Upper lobe of left lung (tissue), 6 donors: ENCODE results near the gene LACTBL1. TPM values are rescaled to one million over a fixed set of nuclear protein-coding genes. Genes with fewer than 3 reads are reported as not detected.

Source experiments
- ATAC-seq, 2 donors: fragments of 200-7000 bp; cut with Tn5 transposase; one replicate each; pipeline ENCODE4 v1.9.1; 2022; ENCODE audit warnings: mild to moderate bottlenecking in 2 of 2, moderate library complexity in 2 of 2; ENCODE audit not compliant: low FRiP score in 2 of 2
- DNase-seq, 2 donors: peaks; one replicate each; pipeline ENCODE4 v3.0.0-alpha.2; 2019 to 2020
- H3K27ac ChIP-seq, 4 donors: fragments of 200-600 bp; sonication (generic); one replicate each; pipeline ENCODE4 v1.5.1; 2016 to 2019
- H3K27me3 ChIP-seq, 4 donors: fragments of 200-600 bp; sonication (generic); one replicate each; pipeline ENCODE4 v1.5.1; 2017 to 2019
- H3K36me3 ChIP-seq, 4 donors: fragments of 200-600 bp; sonication (generic); one replicate each; pipeline ENCODE4 v1.5.1; 2016 to 2019
- H3K4me1 ChIP-seq, 4 donors: fragments of 200-600 bp; sonication (generic); one replicate each; pipeline ENCODE4 v1.5.1; 2018 to 2019
- H3K4me3 ChIP-seq, 4 donors: fragments of 200-600 bp; sonication (generic); one replicate each; pipeline ENCODE4 v1.5.1; 2017 to 2019; ENCODE audit warnings: mild to moderate bottlenecking in 2 of 4, moderate library complexity in 1 of 4
- H3K9me3 ChIP-seq, 4 donors: fragments of 200-600 bp; sonication (generic); one replicate each; pipeline ENCODE4 v1.5.1; 2018 to 2019
- EP300 ChIP-seq, 4 donors: sonication (generic); formaldehyde crosslinking; IDR thresholded peaks; one replicate each; pipeline ENCODE4 v1.5.1; 2017; ENCODE audit warnings: antibody characterized with exemption in 4 of 4, control low read depth in 2 of 4
- POLR2A ChIP-seq, 4 donors: fragments of 450-650 bp; IDR thresholded peaks; one replicate each; pipeline ENCODE4 v1.5.1; 2016 to 2017; ENCODE audit warnings: antibody characterized with exemption in 4 of 4, mild to moderate bottlenecking in 2 of 4
- POLR2AphosphoS5 ChIP-seq, 2 donors: sonication (generic); formaldehyde crosslinking; IDR thresholded peaks; one replicate each; pipeline ENCODE4 v1.5.1; 2017; ENCODE audit warnings: antibody characterized with exemption in 2 of 2
- WGBS, 2 donors: methylation state at CpG; one replicate each; pipeline ENCODE4 v1.1.5; 2017 to 2018; 5-methylcytosine and 5-hydroxymethylcytosine counted together
- total RNA-seq, 6 donors: library from RNA; depleted of rRNA in 4 of 6; stranded (reverse); fragments of >200 nt in 4 of 6; gene quantifications; one replicate each; pipeline versions ENCODE4 v1.1.0 to v1.2.1, GENCODE V29; 2016 to 2021
- TF ChIP-seq, protein P1 (sequence below), 6 experiments: fragments of 450-650 bp in 4 of 6; fragments of 200-600 bp in 2 of 6; sonication (generic) in 2 of 6; IDR thresholded peaks; one replicate each; pipeline ENCODE4 v1.5.1; 2016 to 2019; ENCODE audit warnings: antibody characterized with exemption in 6 of 6
- donor health status: DM: no; HTN: no; CAD: no; lungs with moderate emphysema.
- donor health status: DM: no; HTN: yes; CAD: no; lungs with severe emphysema.

The LACTBL1 gene, protein sequence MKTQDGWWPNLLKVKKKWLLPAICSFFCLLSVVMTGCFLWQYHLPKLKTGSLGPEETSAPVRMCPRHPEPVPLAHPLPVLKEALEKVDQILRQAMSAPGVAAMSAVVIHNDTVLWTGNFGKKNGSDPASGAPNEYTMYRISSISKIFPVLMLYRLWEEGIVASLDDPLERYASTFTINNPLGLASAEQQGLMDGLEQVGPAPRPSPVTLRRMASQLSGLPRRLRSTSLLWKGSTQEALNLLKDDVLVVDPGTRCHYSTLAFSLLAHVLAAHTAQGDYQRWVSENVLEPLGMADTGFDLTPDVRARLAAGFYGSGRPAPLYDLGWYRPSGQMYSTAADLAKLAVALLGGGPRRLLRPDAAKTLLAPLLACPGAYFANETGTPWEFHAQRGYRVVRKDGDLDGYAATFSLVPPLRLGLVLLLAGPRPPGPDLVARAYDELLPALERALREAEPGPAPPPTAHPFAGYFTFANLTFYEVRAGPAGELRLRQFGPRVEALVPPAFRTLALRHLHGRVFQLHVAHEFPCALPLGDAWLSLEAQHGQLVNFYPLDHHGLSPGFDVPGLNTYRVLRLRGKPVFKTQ
- total RNA-seq: not detected

GRCh38 chr1:22972760-22973159 is at the start of gene LACTBL1:
LACTBL1 (minus strand) TSS chr1:22972866; CDS start chr1:22972316, 550 bp downstream.
- no peaks in the 10 kb centered on the region for H3K27me3 ChIP-seq
- ATAC-seq (no peak), DNase-seq (no peak)
- no peaks in the 10 kb centered on the region for H3K36me3 ChIP-seq
- 77 to 87% methylated on average over 3 to 5 of the region's 5 CpGs for WGBS, 2 donors
- TF ChIP-seq, protein P1, sequence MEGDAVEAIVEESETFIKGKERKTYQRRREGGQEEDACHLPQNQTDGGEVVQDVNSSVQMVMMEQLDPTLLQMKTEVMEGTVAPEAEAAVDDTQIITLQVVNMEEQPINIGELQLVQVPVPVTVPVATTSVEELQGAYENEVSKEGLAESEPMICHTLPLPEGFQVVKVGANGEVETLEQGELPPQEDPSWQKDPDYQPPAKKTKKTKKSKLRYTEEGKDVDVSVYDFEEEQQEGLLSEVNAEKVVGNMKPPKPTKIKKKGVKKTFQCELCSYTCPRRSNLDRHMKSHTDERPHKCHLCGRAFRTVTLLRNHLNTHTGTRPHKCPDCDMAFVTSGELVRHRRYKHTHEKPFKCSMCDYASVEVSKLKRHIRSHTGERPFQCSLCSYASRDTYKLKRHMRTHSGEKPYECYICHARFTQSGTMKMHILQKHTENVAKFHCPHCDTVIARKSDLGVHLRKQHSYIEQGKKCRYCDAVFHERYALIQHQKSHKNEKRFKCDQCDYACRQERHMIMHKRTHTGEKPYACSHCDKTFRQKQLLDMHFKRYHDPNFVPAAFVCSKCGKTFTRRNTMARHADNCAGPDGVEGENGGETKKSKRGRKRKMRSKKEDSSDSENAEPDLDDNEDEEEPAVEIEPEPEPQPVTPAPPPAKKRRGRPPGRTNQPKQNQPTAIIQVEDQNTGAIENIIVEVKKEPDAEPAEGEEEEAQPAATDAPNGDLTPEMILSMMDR (IDR thresholded peaks at IDR 0.05): no peak
- TF ChIP-seq POLR2A (IDR thresholded peaks at IDR 0.05) (no peak), POLR2AphosphoS5 (IDR thresholded peaks at IDR 0.05) (no peak), EP300 (IDR thresholded peaks at IDR 0.05) (no peak)
- H3K27ac ChIP-seq: no peak within 1 kb of the TSS
- H3K4me3 ChIP-seq: no peak within 1 kb of the TSS
- peaks cover 0 to 5% (median 0%) of the 10 kb centered on the region in 4 donors for H3K4me1 ChIP-seq
- no peaks in the 10 kb centered on the region for H3K9me3 ChIP-seq

GRCh38 chr1:23021834-23022233 is 49.2 kb upstream of the LACTBL1 start:
- no peak for ATAC-seq
- TF ChIP-seq EP300 (IDR thresholded peaks at IDR 0.05): no peak
- TF ChIP-seq, protein P1 (IDR thresholded peaks at IDR 0.05): no peak
- no peak for TF ChIP-seq POLR2A (IDR thresholded peaks at IDR 0.05)
- TF ChIP-seq POLR2AphosphoS5 (IDR thresholded peaks at IDR 0.05): no peak
- Histone ChIP-seq H3K4me3 (no peak overlapping the region), H3K9me3 (no peaks in the 10 kb centered on the region), H3K36me3 (no peaks in the 10 kb centered on the region), H3K27ac (no peak overlapping the region), H3K4me1 (peaks cover 14 to 24% (median 19%) of the 10 kb centered on the region in 4 donors), H3K27me3 (no peaks in the 10 kb centered on the region)
- WGBS, 2 donors: 88 to 98% methylated on average over 2 of the region's 2 CpGs
- DNase-seq: no peak

DNA sequence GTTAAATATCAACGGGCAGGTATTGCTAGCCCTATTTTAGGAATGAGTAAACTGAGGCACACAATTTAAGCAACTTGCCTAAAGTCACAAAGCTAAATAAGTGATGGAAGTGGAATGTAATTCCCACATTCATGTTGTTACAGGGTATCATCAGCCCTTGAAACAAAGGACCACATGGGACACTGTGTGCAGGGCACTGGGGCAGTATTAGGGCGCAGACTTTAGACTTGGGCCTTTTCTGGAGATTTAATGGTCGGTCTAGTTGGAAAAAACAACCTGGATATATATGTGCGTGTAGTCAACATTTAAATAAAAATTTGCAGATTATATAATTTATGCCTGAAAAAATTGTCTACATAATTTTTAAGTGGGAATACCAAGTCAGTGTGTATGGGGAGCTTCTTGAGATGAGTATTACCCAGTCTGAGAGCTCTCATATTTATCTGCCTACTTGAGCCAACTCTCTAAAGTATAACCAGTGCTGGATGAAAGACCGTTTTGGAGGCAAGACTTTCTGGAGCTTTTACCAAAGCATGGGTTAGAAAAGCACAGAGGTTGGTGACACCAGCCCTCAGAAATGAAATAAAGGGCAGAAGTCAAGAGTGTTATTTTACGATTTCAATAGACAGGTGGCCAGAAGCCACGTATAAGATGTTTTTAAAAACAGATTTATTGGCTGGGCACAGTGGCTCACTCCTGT is 48.2 kb upstream of the LACTBL1 start:
- Histone ChIP-seq H3K4me1 (peaks cover 14 to 24% (median 19%) of the 10 kb centered on the region in 4 donors), H3K27me3 (no peaks in the 10 kb centered on the region), H3K9me3 (no peaks in the 10 kb centered on the region), H3K36me3 (no peaks in the 10 kb centered on the region), H3K27ac (no peak overlapping the region), H3K4me3 (peak overlapping the region in 3 of 4 donors; percentile 80 to 98 (median 87))
- 36 to 37% methylated on average over 7 of the region's 7 CpGs for WGBS, 2 donors
- DNase-seq (no peak), ATAC-seq (no peak)
- no peak for TF ChIP-seq EP300 (IDR thresholded peaks at IDR 0.05)
- no peak for TF ChIP-seq POLR2A (IDR thresholded peaks at IDR 0.05)
- TF ChIP-seq, protein P1 (IDR thresholded peaks at IDR 0.05): no peak
- TF ChIP-seq POLR2AphosphoS5 (IDR thresholded peaks at IDR 0.05): no peak

- 0 to 2% methylated on average over 22 to 40 of the region's 42 CpGs for WGBS, 2 donors
- peak in 1 of 2 donors; percentile 31 for DNase-seq
- peak in 1 of 2 donors; percentile 47 for ATAC-seq
These were observed 47.4 kb upstream of the LACTBL1 start for GRCh38 chr1:23019863-23020625.

More at GRCh38 chr1:23019863-23020625, 47.4 kb upstream of the LACTBL1 start:
- H3K9me3 ChIP-seq: no peaks in the 10 kb centered on the region
- no peaks in the 10 kb centered on the region for H3K36me3 ChIP-seq
- no peaks in the 10 kb centered on the region for H3K27me3 ChIP-seq
- H3K4me3 ChIP-seq: peak overlapping the region; percentile 80 to 98 (median 85)
- TF ChIP-seq POLR2AphosphoS5 (IDR thresholded peaks at IDR 0.05): peak in 1 of 2 donors; percentile 4
- TF ChIP-seq, protein P1 (IDR thresholded peaks at IDR 0.05): no peak
- peak overlapping the region; percentile 81 to 92 (median 88) for H3K27ac ChIP-seq
- H3K4me1 ChIP-seq: peaks cover 14 to 24% (median 19%) of the 10 kb centered on the region in 4 donors
